HG02610 (cell line): ENCODE results near the gene IMMP2L.

ENCODE experiments used
- ATAC-seq: cut with Tn5 transposase; IDR thresholded peaks from one replicate; pipeline ENCODE4 v1.9.1; 2021; ENCODE audit warnings: mild to moderate bottlenecking, moderate library complexity; ENCODE audit not compliant: unreplicated experiment

The IMMP2L gene

DNA sequence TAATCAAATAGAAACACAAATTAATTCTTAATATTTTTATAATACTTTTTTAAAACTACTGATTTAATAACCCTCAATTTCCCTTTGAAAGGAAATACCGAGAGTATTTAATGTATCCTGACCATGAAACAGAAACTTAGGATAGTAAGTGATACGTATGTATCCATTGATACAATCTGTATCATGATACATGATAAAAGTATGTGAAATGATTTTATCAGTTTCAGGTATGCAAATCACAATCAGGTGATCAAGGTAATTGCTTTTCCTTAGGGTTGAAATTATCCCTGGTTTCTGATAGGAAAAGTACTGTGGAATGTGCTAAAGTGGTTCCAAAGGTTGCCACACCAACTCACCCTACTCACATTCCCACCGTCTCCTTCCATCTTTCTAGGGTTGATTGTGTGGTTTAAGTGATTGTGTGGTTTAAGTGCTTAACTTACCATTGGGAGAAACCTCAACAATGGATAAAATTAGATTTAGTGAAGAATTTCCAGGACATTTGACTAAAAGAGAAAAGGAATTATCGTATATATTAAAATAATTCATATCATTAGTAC lies 333.0 kb downstream of the IMMP2L start:
- no peak for ATAC-seq

- no peak for ATAC-seq
Measured at GRCh38 chr7:111228437-111228836, 333.9 kb downstream of the IMMP2L start.

- ATAC-seq: no peak
Measured at GRCh38 chr7:111226800-111227199, 335.5 kb downstream of the IMMP2L start.

- no peak for ATAC-seq
Measured at GRCh38 chr7:111224354-111225231, 337.7 kb downstream of the IMMP2L start.

DNA sequence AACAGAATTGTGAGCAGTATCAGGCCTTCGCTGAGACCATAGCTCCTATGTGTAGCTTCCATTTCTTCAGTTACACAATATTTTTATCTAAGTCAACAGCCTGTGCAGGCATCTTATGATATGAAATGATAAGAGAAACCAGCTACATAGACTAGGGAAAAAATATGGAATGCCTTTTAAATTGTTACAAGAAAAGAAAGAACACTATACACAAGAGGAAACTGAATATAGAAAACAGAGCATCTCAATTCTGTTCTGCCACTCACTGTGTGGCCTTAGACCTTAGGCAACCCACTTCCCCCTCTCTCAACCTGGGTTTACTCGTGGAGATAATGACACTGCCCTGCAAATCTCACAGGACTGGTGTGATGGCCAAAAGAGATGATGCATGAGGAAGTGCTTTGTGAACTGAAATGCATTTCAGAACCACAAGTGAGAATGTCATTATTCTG lies 338.5 kb downstream of the IMMP2L start:
- no peak for ATAC-seq

DNA sequence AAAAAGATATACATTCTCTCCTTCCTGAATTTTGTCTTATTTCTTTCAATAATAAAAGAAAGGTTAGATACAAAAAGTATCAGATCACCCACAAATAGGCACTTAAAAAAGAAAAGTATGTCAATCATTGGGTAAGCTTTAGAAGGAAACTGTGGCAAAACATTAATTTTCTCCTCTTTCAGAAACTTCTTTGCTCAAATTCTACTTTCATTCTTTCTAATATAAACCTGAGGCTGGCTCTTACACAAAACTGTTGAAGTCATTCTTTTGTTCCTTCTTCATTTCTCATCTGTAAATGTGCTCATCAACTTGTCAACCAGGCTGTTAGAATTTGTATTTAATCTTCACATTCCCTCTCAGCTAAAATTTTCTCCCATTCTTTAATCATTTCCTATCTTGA lies 346.7 kb downstream of the IMMP2L start:
- no peak for ATAC-seq

DNA sequence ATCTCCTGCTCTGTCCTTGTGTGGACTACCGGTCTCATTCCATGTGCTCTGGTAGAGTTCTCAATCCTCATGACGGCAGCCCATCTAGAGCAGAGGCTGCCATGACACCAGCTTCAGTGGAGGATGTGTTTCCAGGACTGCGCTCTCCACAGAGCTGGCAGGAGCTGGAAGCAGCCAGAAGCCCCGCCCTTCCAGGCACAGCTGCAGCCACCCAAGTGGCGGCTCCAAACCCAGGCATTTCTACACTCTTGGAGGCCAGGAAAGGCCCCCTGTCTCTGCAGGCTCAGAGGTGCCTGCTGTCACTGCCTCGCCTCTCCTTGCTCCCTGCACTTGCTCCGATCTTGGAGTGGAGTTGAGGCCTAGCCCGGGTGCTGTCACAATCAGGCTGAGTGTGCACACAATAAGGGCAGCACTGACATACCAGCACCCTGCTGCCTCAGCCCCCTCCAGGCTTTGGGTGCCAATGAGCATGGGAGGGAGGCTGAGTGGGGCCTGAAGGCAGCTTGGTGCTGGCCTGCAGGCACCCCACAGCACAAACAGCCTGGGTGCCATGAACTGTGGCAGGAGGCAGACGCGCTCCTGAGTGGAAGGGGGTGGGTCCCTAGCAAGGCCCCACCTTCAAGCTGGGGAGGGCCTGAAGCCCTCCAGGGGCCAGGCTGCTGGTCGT lies 349.3 kb downstream of the IMMP2L start:
- ATAC-seq: no peak

- ATAC-seq: no peak
Measured at GRCh38 chr7:111210996-111211395, 351.3 kb downstream of the IMMP2L start.

DNA sequence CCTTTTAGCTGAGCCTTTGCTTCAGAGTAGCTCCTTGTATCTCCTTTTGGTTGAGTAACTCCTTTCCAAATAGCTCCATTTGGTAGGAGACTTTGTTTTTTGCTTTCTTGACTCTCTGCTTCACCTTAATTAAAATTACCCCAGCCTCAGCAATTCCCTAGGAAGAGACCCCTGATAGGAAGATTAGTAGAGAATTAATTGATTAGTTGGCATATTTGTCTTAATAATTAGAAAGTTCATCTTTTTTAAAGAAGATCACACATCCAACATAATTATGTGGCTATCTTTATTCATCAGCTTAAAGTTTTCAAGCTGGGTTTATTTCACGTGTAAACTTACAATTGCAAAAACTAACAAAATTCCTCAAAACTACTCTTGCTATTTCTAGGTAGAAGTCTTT lies 352.2 kb downstream of the IMMP2L start:
- no peak for ATAC-seq

- no peak for ATAC-seq
Measured at GRCh38 chr7:111205251-111205650, 357.0 kb downstream of the IMMP2L start.

DNA sequence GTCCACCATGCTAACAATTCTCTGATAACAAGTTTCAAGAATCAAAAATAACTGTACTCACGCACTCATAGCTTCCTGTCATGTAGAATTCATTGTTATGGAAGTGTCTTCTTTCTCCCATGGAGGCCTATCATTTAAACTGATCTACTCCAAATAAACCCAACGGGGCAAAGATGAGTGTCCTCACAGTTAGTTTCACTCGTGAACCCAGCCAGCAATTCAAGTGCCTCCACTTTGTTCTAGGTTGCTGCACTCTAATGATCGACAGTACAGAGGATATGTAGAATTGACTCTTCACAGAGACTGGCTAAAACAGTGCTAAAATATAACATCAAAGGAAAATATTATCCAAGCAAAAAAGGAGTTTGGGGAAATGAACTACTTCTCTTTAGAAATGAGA lies 360.0 kb downstream of the IMMP2L start:
- ATAC-seq: no peak

GRCh38 chr7:111199643-111200042 lies 362.6 kb downstream of the IMMP2L start:
- ATAC-seq: no peak

DNA sequence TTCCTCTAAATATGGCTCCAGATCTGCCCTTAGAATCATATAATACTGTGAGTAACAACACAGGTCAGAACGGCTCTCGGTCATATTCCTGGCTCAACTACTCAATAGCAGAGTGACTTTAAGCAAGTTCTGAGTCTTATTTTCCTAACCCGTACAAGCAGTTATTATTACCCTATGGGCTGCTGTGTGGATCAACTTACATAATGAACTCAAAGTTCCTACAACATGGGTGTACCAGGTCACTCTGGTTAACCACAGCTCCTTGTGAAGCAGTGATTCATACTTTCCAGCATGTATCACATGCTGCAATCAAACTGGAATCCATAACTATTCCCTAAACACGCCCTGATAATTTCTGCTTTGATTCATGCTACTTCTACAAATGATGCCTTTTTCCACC lies 364.0 kb downstream of the IMMP2L start:
- no peak for ATAC-seq

GRCh38 chr7:111196655-111197054 lies 365.6 kb downstream of the IMMP2L start:
- no peak for ATAC-seq

GRCh38 chr7:111192614-111193413 lies 369.5 kb downstream of the IMMP2L start:
- ATAC-seq: no peak

DNA sequence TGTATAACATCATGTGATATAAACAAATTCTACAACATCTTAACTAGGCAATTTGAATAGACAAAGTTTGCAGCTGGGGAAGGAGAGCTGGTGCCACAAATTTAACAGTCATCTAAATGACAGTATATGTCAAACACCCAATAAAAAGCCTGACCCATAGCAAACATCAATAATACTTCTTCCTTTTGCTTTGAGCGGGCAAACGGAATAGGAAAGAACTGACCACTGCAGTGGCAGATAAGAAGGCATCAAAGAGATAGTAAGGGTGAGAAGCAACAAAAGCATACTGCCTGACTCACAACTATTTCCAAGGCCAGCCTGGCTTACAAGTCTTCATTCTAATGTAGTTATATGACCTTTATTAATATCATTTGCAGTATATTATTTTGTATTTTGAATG lies 371.5 kb downstream of the IMMP2L start:
- no peak for ATAC-seq

- ATAC-seq: no peak
Measured at GRCh38 chr7:111184987-111185386, 377.3 kb downstream of the IMMP2L start.

- no peak for ATAC-seq
Measured at GRCh38 chr7:111183321-111183720, 379.0 kb downstream of the IMMP2L start.

DNA sequence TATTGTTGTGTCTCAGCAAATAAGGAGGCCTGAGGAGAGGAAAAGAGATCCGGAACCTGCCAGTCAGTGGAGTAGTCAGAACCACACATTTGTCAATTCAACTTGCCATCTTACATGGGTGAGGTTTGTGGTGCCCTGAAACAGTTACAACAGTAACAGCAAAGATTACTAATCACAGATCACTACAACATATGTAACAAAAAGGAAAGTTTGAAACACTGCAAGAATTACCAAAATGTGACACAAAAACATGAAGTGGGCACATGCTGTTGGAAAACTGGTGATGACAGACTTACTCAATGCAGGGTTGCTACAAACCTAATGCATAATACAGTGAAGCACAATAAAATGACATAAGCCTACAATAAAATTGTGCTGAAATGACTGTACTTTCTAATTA lies 382.0 kb downstream of the IMMP2L start:
- no peak for ATAC-seq

- no peak for ATAC-seq
Measured at GRCh38 chr7:111175908-111176441, 386.3 kb downstream of the IMMP2L start.

DNA sequence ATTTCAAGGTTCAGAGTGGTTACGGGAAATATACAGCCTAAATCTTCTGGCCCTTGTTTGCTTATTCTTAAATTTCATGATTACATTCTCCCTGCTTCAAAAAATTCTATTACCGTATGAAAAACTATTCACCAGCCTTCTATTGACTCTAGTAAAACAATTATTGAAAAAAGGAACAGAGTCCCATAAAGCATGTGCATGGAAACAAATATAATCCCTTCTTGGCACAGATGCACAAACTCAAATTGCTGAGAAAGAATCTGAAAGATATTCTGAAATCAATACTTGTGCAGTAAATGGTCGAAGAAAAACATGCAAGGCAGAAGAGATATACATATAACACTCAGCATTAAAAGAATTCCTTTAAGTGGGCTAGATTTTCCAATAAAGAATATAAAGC lies 387.8 kb downstream of the IMMP2L start:
- no peak for ATAC-seq
